PFSK-1 (cell line): ENCODE measurements around the gene RBM20.

Source experiments
- FOXP2 ChIP-seq: optimal IDR thresholded peaks from 2 replicates; pipeline ENCODE3; 2011; ENCODE audit warnings: borderline replicate concordance, control low read depth, inconsistent platforms; ENCODE audit not compliant: insufficient read depth; ENCODE audit errors: extremely low read length, extremely low read depth
- POLR2AphosphoS5 ChIP-seq: IDR thresholded peaks from 2 replicates; pipeline ENCODE4 v1.6.1; 2012; ENCODE audit warnings: low read depth, mild to moderate bottlenecking, control low read depth, low read length, moderate library complexity
- REST ChIP-seq, 2 experiments: IDR thresholded peaks; 2 replicates each; pipeline versions ENCODE4 v1.6.1 to v1.8.0; 2011 to 2012; ENCODE audit warnings: low read depth in 2 of 2, low read length in 2 of 2, control low read depth in 1 of 2, inconsistent platforms in 1 of 2, mild to moderate bottlenecking in 1 of 2, moderate library complexity in 1 of 2; ENCODE audit not compliant: insufficient read depth in 1 of 2
- SIN3A ChIP-seq: IDR thresholded peaks from 2 replicates; pipeline ENCODE4 v1.6.1; 2012; ENCODE audit warnings: mild to moderate bottlenecking, low read length, moderate library complexity, borderline replicate concordance; ENCODE audit not compliant: insufficient read depth
- TAF1 ChIP-seq: IDR thresholded peaks from 2 replicates; pipeline ENCODE4 v1.6.1; 2012; ENCODE audit warnings: low read length, control low read depth, borderline replicate concordance; ENCODE audit not compliant: insufficient read depth

- TF ChIP-seq REST (IDR thresholded peaks at IDR 0.05; ENCODE audit: insufficient read depth in 1 of 2, low read depth in 2 of 2, low read length in 2 of 2) = no peak
- TF ChIP-seq POLR2AphosphoS5 = no peak
- no peak for TF ChIP-seq TAF1
- TF ChIP-seq SIN3A = no peak
- TF ChIP-seq FOXP2 = no peak
Observed at GRCh38 chr10:110751850-110752249, 107.7 kb downstream of the RBM20 start.
